Hepatic stellate cell (primary cell): ENCODE data around the gene RBM10.

ENCODE experiments used
- DNase-seq: peaks from one replicate; pipeline ENCODE4 v3.0.0; 2011; ENCODE audit warnings: low spot score

RBM10 gene

GRCh38 chrX:47218920-47219815 lies 74.1 kb downstream of the RBM10 start:
- DNase-seq, result peak; percentile 41

DNA sequence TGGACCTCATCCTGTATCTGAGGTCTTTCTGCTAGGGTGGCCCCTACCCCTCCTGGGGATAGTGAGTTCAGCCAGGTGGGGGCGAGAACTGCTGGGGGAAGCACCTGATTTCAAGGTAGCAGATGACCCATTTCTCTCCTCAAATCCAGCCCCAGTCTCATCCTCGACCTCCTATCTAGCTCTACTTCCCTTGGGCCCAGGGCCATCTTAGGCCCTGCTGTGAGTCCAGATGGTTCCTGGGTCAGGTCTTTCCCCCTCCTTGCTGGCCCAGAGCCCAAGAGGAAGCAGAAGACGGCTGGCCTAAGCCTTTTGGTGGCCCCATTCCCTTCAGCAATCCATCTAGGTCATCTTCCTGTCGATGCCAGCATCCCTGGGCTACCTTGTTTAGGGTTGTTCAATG lies 76.7 kb downstream of the RBM10 start:
- DNase-seq, result no peak

DNA sequence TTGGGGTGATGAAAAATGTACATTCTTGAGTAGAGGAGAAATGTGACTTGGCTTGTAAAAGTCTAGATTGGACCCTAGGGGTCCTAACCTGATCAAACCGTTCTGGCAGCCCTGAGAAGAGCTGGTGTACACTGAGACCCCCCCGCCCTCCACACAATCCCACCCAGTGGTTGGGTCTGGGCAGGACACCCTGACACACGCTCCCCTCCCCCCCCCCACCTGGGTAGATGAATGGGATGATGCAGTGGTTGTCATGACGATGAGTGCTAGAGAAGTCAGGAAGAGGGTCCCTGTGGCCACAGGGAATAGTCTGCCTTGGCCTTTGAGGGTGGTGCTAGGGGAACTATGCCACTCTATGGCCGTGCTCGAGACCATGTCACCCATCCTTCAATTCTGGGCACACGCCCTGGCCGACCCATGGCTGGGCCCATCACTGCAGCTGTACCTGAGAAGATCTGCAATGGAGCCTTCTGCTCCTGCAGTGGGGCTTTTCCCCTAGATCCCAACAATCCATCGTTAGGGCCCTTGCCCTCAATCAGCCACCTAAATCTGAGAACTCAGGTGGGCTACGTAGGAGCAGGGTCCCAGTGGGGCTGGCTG lies 77.8 kb downstream of the RBM10 start:
- DNase-seq, result no peak

DNA sequence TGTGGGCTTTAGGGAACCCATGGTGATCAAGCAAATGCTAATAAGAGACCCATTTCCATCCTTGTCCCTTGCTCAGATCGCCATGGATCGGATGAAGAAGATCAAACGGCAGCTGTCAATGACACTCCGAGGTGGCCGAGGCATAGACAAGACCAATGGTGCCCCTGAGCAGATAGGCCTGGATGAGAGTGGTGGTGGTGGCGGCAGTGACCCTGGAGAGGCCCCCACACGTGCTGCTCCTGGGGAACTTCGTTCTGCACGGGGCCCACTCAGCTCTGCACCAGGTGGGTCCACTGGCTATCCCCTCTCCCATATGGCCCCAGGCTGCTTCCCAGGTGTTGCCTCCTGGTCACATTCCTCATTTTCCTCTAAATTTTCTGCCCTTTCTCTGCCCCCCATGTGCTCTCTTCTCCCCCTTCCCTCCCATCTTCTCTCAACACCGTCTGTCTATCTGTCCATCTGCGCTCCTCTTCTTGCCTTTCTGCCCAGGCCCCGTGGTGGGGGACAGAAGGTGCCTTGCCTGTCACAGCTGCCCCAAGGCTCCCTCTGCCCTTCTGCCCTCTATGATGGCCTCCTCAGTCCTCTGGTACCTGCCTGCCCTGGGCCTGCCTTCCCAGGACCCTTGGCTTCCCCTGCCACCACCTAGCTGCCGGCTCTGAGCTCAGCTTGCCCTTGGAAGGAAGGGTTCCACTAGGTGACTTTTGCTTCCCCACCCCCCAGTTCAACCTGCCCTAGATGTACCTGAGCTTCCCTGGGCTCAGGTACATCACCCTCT lies 78.6 kb downstream of the RBM10 start:
- DNase-seq, result no peak

DNA sequence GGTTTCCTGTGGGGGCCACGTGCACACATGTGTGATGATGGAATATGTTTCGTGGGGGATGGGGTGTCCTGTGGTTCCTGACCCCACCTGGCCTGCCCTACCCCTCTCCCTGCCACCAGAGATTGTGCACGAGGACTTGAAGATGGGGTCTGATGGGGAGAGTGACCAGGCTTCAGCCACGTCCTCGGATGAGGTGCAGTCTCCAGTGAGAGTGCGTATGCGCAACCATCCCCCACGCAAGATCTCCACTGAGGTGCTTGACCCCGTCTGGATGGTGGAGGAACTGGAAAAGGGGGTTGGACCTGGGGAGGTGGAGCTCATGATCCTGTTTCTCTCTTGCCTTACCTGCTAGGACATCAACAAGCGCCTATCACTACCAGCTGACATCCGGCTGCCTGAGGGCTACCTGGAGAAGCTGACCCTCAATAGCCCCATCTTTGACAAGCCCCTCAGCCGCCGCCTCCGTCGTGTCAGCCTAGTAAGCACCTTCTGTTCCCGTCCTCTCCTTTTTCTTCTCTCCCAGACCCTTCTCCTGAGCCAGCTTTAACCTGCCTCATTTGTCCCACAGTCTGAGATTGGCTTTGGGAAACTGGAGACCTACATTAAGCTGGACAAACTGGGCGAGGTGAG lies 79.4 kb downstream of the RBM10 start:
- DNase-seq, result no peak

DNA sequence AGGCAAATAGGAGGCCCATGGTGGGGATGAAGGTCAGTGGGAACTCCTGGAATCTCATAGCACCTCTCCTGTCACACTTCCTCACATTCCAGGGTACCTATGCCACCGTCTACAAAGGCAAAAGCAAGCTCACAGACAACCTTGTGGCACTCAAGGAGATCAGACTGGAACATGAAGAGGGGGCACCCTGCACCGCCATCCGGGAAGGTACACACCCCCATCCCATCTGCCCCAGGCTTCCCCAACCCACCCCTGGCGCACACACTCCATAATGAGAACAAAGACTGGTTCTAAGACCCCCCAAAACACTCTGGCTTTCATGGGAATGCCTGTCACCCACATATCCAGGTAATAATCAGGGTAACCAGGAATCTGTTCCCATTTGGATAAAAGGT lies 79.9 kb downstream of the RBM10 start:
- no peak for DNase-seq

- no peak for DNase-seq
Measured at GRCh38 chrX:47226071-47226470, 81.0 kb downstream of the RBM10 start.

GRCh38 chrX:47226531-47227333 lies 81.7 kb downstream of the RBM10 start:
- no peak for DNase-seq

DNA sequence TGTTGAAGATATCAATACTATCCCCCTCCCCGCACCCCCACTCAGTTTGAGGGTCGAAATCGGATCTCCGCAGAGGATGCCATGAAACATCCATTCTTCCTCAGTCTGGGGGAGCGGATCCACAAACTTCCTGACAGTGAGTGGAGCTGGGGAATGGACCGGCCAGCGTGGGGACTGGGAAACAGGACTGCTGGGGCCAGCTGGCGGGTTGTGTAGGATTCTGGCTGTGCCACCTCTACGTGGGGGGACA lies 82.2 kb downstream of the RBM10 start:
- DNase-seq, result no peak

DNA sequence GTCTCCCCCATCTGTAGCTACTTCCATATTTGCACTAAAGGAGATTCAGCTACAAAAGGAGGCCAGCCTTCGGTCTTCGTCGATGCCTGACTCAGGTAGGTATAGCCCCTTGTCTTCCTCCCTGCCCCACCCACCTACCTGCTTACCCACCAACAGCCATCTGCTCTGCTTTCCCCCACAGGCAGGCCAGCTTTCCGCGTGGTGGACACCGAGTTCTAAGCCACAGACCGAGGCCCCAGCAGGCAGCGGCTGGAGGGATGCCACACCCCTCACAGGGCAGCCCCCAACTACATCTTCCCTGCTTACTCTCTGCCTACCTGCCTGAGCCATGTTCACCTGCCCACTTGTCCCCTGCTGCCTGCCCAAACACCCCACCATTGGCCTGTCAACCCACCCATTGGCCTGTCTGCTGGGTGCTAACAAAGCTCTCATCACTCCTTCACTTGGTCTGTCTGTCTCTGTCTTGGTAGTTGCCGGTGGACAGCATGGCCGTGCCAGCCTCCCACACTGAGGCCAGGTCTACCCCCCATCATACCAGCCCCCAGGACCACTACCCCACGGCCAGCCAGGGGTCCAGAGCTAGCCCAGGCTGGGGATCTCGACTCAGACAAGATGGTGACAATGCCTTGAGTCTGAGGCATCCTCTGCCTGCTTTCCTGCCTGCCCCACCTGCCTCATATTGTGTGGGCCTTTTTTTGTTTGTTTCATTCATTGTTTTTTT lies 83.7 kb downstream of the RBM10 start:
- DNase-seq, result no peak

DNA sequence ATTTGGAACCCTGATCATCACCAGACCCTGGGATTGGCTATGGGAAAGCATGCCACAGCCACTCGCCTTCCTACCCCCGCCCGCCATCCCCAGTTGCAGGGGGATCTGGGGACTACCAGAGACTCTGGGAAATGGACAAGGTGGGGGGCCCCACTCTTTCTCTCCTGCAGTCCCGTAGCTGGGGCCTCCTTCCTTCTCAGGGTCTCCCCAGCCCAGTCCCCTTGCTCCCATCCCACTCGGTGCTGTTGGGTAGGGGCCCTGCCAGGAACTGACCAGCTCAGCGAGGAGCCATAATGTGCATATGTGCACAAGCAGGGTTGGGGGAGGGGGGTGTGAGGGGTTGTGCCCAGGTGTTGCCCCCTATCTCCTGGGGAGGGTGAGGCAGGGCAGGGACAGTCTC lies 84.4 kb downstream of the RBM10 start:
- DNase-seq, result no peak

GRCh38 chrX:47230136-47230868 lies 85.3 kb downstream of the RBM10 start:
- no peak for DNase-seq

DNA sequence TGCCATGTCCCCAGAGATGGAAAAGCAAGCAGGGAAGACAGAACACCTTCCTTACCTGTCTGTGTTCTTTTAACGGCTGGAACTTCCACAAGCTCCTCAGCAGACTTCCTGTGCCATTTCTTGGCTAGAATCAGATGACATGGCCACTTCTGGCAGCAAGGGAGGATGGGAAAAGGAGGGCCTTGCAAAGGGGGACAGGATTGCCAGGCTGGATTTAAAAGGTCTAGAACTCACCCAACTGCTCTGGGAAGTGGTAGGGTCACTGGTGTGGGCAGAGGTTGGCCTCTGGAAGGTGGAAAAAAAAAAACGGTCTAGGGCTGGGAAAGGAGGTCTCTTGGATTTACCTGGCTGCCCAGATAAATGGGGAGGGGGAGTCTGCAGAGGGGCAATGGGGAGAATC lies 86.1 kb downstream of the RBM10 start:
- no peak for DNase-seq

- DNase-seq, result no peak
Measured at GRCh38 chrX:47232197-47232802, 87.3 kb downstream of the RBM10 start.

GRCh38 chrX:47232803-47233332 lies 87.8 kb downstream of the RBM10 start, which contains the start of gene USP11:
USP11 (plus strand) TSS chrX:47233009; CDS start chrX:47233044, 35 bp downstream.
- DNase-seq, result peak; percentile 44

GRCh38 chrX:47233333-47234113 lies 88.5 kb downstream of the RBM10 start:
- DNase-seq, result peak; percentile 91

GRCh38 chrX:47234583-47234982 lies 89.6 kb downstream of the RBM10 start:
- DNase-seq, result no peak

DNA sequence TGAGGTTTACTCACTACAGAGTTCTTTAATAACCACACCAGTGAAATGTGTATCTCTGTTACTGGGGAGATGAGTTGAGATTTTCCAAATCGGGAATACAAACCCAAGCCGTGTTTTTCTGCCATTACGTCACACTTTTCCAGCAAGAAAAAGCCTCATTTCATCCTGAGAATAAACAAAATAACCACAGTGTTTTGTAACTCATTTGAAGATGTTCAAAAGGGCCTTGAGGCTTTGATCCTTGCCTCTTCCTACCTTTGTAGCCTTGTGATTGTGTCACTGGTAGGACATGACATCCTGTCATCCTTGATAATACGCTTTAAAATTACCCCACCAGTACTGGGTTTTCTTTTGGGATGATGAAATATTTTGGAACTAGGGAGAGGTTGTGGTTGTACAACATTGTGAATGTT lies 90.7 kb downstream of the RBM10 start:
- no peak for DNase-seq
